Measurements from ENCODE around the gene TIMELESS. TPM values are rescaled to one million over a fixed set of nuclear protein-coding genes. Genes with fewer than 3 reads are reported as not detected.
"Not testable (repeated sequence)": the region's sequence is repeated elsewhere in the genome, so short reads cannot be mapped to it uniquely, and the experiment has no call there.

The TIMELESS gene
- total RNA-seq, 1 experiment from 2014 or later, result 30.9 TPM

DNA sequence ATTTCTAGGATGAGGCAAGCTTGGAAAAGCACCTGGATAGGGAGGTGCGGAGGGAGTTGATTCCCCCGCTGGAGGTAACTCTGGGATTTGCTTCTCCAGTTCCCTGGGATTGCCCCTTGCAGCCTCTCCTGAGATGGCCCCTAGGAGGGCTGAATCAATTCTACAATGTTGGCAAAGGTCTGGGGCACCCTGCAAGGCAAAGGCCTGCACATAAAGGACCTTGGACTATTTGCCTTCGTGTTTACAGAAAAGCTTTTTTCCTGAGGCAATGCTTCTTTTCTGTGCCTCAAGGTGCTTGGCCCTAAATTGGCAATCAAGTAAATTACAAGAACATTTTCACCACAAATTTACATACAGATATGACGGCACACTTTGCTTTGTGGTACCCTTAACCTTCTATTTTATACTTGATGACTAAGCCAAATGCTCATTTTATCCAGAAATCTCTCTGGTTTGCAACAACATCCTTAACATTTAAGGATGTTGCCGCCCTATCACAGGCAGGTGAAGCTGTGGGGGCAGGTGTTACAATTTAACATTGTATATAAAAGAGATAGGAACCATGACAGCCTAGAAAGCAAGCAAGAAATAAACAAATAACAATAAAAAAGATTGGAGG, 40.3 kb downstream of the TIMELESS start:
- H3K9me3 ChIP-seq (ENCODE audit: insufficient read depth, low read depth), result no peaks in the 10 kb centered on the region
- no TSS peak for BruUV-seq (replicated peaks)

GRCh38 chr12:56404227-56404626, 45.0 kb downstream of the TIMELESS start:
- intact Hi-C loops (cut with micrococcal nuclease; ENCODE audit: unreplicated experiment); H3K4me2 ChIP-seq; H3K27ac ChIP-seq; H2AFZ ChIP-seq; CTCF ChIA-PET; POLR2A ChIA-PET (ENCODE audit: unreplicated experiment); H3K9me2 ChIP-seq (ENCODE audit: insufficient read depth); H3K9me3 ChIP-seq (ENCODE audit: insufficient read depth, low read depth); DNase-seq; H3K4me3 ChIP-seq; H3K4me1 ChIP-seq (replicated peaks; ENCODE audit: insufficient read depth); H3K36me3 ChIP-seq (ENCODE audit: low read depth); H4K20me1 ChIP-seq (ENCODE audit: insufficient read depth); H3K27me3 ChIP-seq (ENCODE audit: insufficient read depth, low read depth); H3K79me2 ChIP-seq (ENCODE audit: low read depth); H3F3A ChIP-seq (ENCODE audit: insufficient read depth, low read depth); BruUV-seq (replicated peaks): not testable (repeated sequence)

More for the DNA sequence above, 40.3 kb downstream of the TIMELESS start:
- Histone ChIP-seq H3K27ac (no peak overlapping the region), H4K20me1 (ENCODE audit: insufficient read depth) (no peaks in the 10 kb centered on the region), H3K4me2 (no peak overlapping the region), H3K4me3 (no peak overlapping the region), H3K9me2 (ENCODE audit: insufficient read depth) (no peaks in the 10 kb centered on the region), H3F3A (ENCODE audit: insufficient read depth, low read depth) (no peaks in the 10 kb centered on the region), H3K4me1 (replicated peaks; ENCODE audit: insufficient read depth) (no peaks in the 10 kb centered on the region), H3K79me2 (ENCODE audit: low read depth) (no peaks in the 10 kb centered on the region), H3K36me3 (ENCODE audit: low read depth) (no peaks in the 10 kb centered on the region), H3K27me3 (ENCODE audit: insufficient read depth, low read depth) (no peaks in the 10 kb centered on the region), H2AFZ (no peak overlapping the region)
- intact Hi-C loops (cut with micrococcal nuclease; ENCODE audit: unreplicated experiment), result no loop called here
- no peak for DNase-seq
- POLR2A ChIA-PET (ENCODE audit: unreplicated experiment), result no interaction called here
- CTCF ChIA-PET, result interaction anchor here (0.6 kb wide), 1 partner anchor 94 kb away, joined by 3 read pairs; no protein-coding TSS in a partner anchor
- no peak for TF ChIP-seq EZH2 (IDR thresholded peaks at IDR 0.05; ENCODE audit: low read depth)
- TF ChIP-seq, protein P1, sequence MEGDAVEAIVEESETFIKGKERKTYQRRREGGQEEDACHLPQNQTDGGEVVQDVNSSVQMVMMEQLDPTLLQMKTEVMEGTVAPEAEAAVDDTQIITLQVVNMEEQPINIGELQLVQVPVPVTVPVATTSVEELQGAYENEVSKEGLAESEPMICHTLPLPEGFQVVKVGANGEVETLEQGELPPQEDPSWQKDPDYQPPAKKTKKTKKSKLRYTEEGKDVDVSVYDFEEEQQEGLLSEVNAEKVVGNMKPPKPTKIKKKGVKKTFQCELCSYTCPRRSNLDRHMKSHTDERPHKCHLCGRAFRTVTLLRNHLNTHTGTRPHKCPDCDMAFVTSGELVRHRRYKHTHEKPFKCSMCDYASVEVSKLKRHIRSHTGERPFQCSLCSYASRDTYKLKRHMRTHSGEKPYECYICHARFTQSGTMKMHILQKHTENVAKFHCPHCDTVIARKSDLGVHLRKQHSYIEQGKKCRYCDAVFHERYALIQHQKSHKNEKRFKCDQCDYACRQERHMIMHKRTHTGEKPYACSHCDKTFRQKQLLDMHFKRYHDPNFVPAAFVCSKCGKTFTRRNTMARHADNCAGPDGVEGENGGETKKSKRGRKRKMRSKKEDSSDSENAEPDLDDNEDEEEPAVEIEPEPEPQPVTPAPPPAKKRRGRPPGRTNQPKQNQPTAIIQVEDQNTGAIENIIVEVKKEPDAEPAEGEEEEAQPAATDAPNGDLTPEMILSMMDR (conservative IDR thresholded peaks at IDR 0.05), result no peak

DNA sequence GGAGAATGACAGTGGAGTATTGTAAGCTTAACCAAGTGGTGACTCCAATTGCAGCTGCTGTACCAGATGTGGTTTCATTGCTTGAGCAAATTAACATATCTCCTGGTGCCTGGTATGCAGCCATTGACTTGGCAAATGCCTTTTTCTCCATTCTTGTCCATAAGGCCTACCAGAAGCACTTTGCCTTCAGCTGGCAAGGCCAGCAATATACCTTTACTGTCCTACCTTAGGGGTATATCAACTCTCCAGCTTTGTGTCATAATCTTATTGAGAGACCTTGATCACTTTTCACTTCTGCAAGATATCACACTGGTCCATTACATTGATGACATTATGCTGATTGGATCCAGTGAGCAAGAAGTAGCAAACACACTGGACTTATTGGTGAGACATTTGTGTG, 47.6 kb downstream of the TIMELESS start:
- H3K27me3 ChIP-seq (ENCODE audit: insufficient read depth, low read depth); H3K4me1 ChIP-seq (replicated peaks; ENCODE audit: insufficient read depth); H4K20me1 ChIP-seq (ENCODE audit: insufficient read depth); intact Hi-C loops (cut with micrococcal nuclease; ENCODE audit: unreplicated experiment); H3K9me2 ChIP-seq (ENCODE audit: insufficient read depth); CTCF ChIA-PET; H3K27ac ChIP-seq; H3F3A ChIP-seq (ENCODE audit: insufficient read depth, low read depth); DNase-seq; H3K79me2 ChIP-seq (ENCODE audit: low read depth); H3K4me3 ChIP-seq; H3K36me3 ChIP-seq (ENCODE audit: low read depth); H3K4me2 ChIP-seq; H3K9me3 ChIP-seq (ENCODE audit: insufficient read depth, low read depth); BruUV-seq (replicated peaks); H2AFZ ChIP-seq: not testable (repeated sequence)
- POLR2A ChIA-PET (ENCODE audit: unreplicated experiment), result interaction anchor here (0.6 kb wide), 1 partner anchor 72 kb away, joined by 3 read pairs; no protein-coding TSS in a partner anchor

- H3K27ac ChIP-seq; H3K27me3 ChIP-seq (ENCODE audit: insufficient read depth, low read depth); H2AFZ ChIP-seq; H3K4me3 ChIP-seq; H3K9me3 ChIP-seq (ENCODE audit: insufficient read depth, low read depth); H3K79me2 ChIP-seq (ENCODE audit: low read depth); H3F3A ChIP-seq (ENCODE audit: insufficient read depth, low read depth); CTCF ChIA-PET; H3K4me1 ChIP-seq (replicated peaks; ENCODE audit: insufficient read depth); BruUV-seq (replicated peaks); H3K4me2 ChIP-seq; POLR2A ChIA-PET (ENCODE audit: unreplicated experiment); H3K36me3 ChIP-seq (ENCODE audit: low read depth); H3K9me2 ChIP-seq (ENCODE audit: insufficient read depth); intact Hi-C loops (cut with micrococcal nuclease; ENCODE audit: unreplicated experiment); H4K20me1 ChIP-seq (ENCODE audit: insufficient read depth); DNase-seq: not testable (repeated sequence)
These were observed 48.1 kb downstream of the TIMELESS start for GRCh38 chr12:56401125-56401524.

GRCh38 chr12:56399466-56399865, 49.8 kb downstream of the TIMELESS start:
- H3K9me3 ChIP-seq (ENCODE audit: insufficient read depth, low read depth); H3K79me2 ChIP-seq (ENCODE audit: low read depth); H3K4me2 ChIP-seq; intact Hi-C loops (cut with micrococcal nuclease; ENCODE audit: unreplicated experiment); H3K9me2 ChIP-seq (ENCODE audit: insufficient read depth); H3K36me3 ChIP-seq (ENCODE audit: low read depth); H3K4me1 ChIP-seq (replicated peaks; ENCODE audit: insufficient read depth); CTCF ChIA-PET; POLR2A ChIA-PET (ENCODE audit: unreplicated experiment); H3K27ac ChIP-seq; H3F3A ChIP-seq (ENCODE audit: insufficient read depth, low read depth); DNase-seq; H3K4me3 ChIP-seq; H2AFZ ChIP-seq; H3K27me3 ChIP-seq (ENCODE audit: insufficient read depth, low read depth); BruUV-seq (replicated peaks); H4K20me1 ChIP-seq (ENCODE audit: insufficient read depth): not testable (repeated sequence)
